HepG2 (cell line): ENCODE results near the gene ODAPH. TPM values are rescaled to one million over a fixed set of nuclear protein-coding genes. Genes with fewer than 3 reads are reported as not detected.

Experiments
- ATAC-seq: fragments of 200-7000 bp; cut with Tn5 transposase; 3 replicates; pipeline ENCODE4 v1.9.1; 2020; ENCODE audit warnings: mild to moderate bottlenecking, moderate library complexity
- BruUV-seq: library from RNA; stranded (reverse); fragments of 400-500 nt; replicated peaks from 2 replicates; lab custom pipeline; 2021; lab: Mats Ljungman, UMichigan
- CTCF ChIA-PET: fragments of 300-600 bp; formaldehyde crosslinking; extraction: SDS; loops from one replicate; lab custom pipeline; 2021; ENCODE audit warnings: low total read pairs, inconsistent platforms, low intra/inter-chr PET ratio; lab: Yijun Ruan, JAX
- POLR2A ChIA-PET: fragments of 350-600 bp; sonication (Branson Sonifier 250); formaldehyde crosslinking; loops from one replicate; lab custom pipeline; 2020; ENCODE audit warnings: antibody characterized with exemption, inconsistent platforms; lab: Yijun Ruan, JAX
- DNase-seq: peaks from one replicate; pipeline ENCODE4 v3.0.0-alpha.2; 2015; ENCODE audit warnings: low spot score
- FAIRE-seq: peaks from 3 replicates; lab custom pipeline; 2011; peaks lifted over from hg19 to GRCh38; lab: Jason Lieb, UNC
- H2AFZ ChIP-seq: one replicate; pipeline ENCODE4 v1.6.1; 2011; ENCODE audit warnings: low read length, inconsistent platforms
- H3K27ac ChIP-seq: fragments of 300-600 bp; 3 replicates; pipeline ENCODE4 v1.8.0; 2011; ENCODE audit warnings: mixed run types, mild to moderate bottlenecking, mixed read lengths, low read length, inconsistent platforms; ENCODE audit not compliant: insufficient read depth; ENCODE audit errors: extremely low read length
- H3K27me3 ChIP-seq, 2 experiments: fragments of 200-600 bp in 1 of 2; 2 replicates in 1 of 2; 3 replicates in 1 of 2; pipeline versions ENCODE4 v1.6.0 to v1.8.0; 2011; ENCODE audit warnings: low read length in 2 of 2, mild to moderate bottlenecking in 2 of 2, moderate library complexity in 2 of 2, inconsistent platforms in 1 of 2; ENCODE audit not compliant: insufficient read depth in 2 of 2, control insufficient read depth in 1 of 2
- H3K36me3 ChIP-seq, 2 experiments: fragments of 200-600 bp in 1 of 2; replicated peaks in 1 of 2; 2 replicates in 1 of 2; 3 replicates in 1 of 2; pipeline versions ENCODE4 v1.5.1 to v1.8.0; 2011; ENCODE audit warnings: low read length in 2 of 2, inconsistent platforms in 1 of 2; ENCODE audit not compliant: insufficient read depth in 2 of 2, control insufficient read depth in 1 of 2
- H3K4me1 ChIP-seq: 2 replicates; pipeline ENCODE4 v1.5.1; 2012; ENCODE audit warnings: low read length, inconsistent platforms; ENCODE audit not compliant: insufficient read depth
- H3K4me2 ChIP-seq: 2 replicates; pipeline ENCODE4 v1.6.0; 2011; ENCODE audit warnings: low read depth, low read length, inconsistent platforms
- H3K4me3 ChIP-seq, 3 experiments: fragments of 200-600 bp in 1 of 3; sonication (generic), shearing (Covaris generic) in 1 of 3; replicated peaks in 1 of 3; 2 replicates each; pipeline ENCODE4 v1.5.1; 2011 to 2016; ENCODE audit warnings: low read length in 3 of 3, inconsistent platforms in 2 of 3, low read depth in 2 of 3, mild to moderate bottlenecking in 2 of 3, control low read depth in 1 of 3, mixed read lengths in 1 of 3; ENCODE audit not compliant: insufficient read depth in 1 of 3
- H3K79me2 ChIP-seq: one replicate; pipeline ENCODE4 v1.6.1; 2011; ENCODE audit warnings: low read length, inconsistent platforms; ENCODE audit not compliant: insufficient read depth
- H3K9ac ChIP-seq: 2 replicates; pipeline ENCODE4 v1.6.0; 2011; ENCODE audit warnings: mild to moderate bottlenecking, low read depth, low read length, inconsistent platforms; ENCODE audit not compliant: insufficient read depth
- H3K9me3 ChIP-seq: 2 replicates; pipeline ENCODE4 v1.5.1; 2012; ENCODE audit warnings: mild to moderate bottlenecking, low read length
- H4K20me1 ChIP-seq: 2 replicates; pipeline ENCODE4 v1.6.0; 2011; ENCODE audit warnings: inconsistent platforms, mild to moderate bottlenecking, low read length, moderate library complexity; ENCODE audit not compliant: insufficient read depth
- ARNT ChIP-seq: fragments of 450-650 bp; IDR thresholded peaks from 2 replicates; pipeline ENCODE4 v1.6.1; 2017
- CSRNP1 ChIP-seq: sonication (generic); formaldehyde crosslinking; IDR thresholded peaks from 2 replicates; pipeline ENCODE4 v1.8.1; 2023; ENCODE audit warnings: mild to moderate bottlenecking, missing genetic modification reagents
- CSRNP2 ChIP-seq: sonication (generic); formaldehyde crosslinking; conservative IDR thresholded peaks from 2 replicates; pipeline ENCODE4 v1.8.0; 2022; ENCODE audit warnings: low read depth, missing genetic modification reagents
- IKZF4 ChIP-seq: sonication (generic); formaldehyde crosslinking; IDR thresholded peaks from 2 replicates; pipeline ENCODE4 v1.5.1; 2020; ENCODE audit warnings: borderline replicate concordance, mild to moderate bottlenecking, low read depth, missing genetic modification reagents; ENCODE audit errors: not compliant biosample characterization
- MAX ChIP-seq: IDR thresholded peaks from 2 replicates; pipeline ENCODE4 v1.6.1; 2012; ENCODE audit warnings: inconsistent platforms
- NAIF1 ChIP-seq: sonication (generic); formaldehyde crosslinking; IDR thresholded peaks from 2 replicates; pipeline ENCODE4 v1.5.0; 2020; ENCODE audit warnings: mild to moderate bottlenecking, missing genetic modification reagents, borderline replicate concordance
- ZNF407 ChIP-seq: sonication (generic); formaldehyde crosslinking; IDR thresholded peaks from one replicate; pipeline ENCODE4 v1.5.1; 2020; ENCODE audit warnings: mild to moderate bottlenecking, missing genetic modification reagents; ENCODE audit errors: not compliant biosample characterization
- ZNF670 ChIP-seq: sonication (generic); formaldehyde crosslinking; IDR thresholded peaks from 2 replicates; pipeline ENCODE4 v1.8.0; 2022; ENCODE audit warnings: mild to moderate bottlenecking, missing genetic modification reagents, borderline replicate concordance
- WGBS: methylation state at CpG from one replicate; pipeline ENCODE4 v1.1.6; 2017; ENCODE audit warnings: low lambda C conversion rate; 5-methylcytosine and 5-hydroxymethylcytosine counted together
- in situ Hi-C: cut with HindIII; loops from 2 replicates; pipeline ENCODE4 v1.10.0; 2017; ENCODE audit warnings: low pct_unique_long_range_greater_than_20kb; ENCODE audit not compliant: extremely low pct_ligation_motif_present
- intact Hi-C: fragments of 100-400 bp; cut with micrococcal nuclease; formaldehyde crosslinking; loops from one replicate; pipeline ENCODE4 v1.10.0; 2022; ENCODE audit not compliant: unreplicated experiment
- polyA plus RNA-seq, 8 experiments: library from polyadenylated mRNA; depleted of rRNA in 3 of 8; stranded (reverse) in 7 of 8; unstranded in 1 of 8; fragments of >200 nt; fragmentation: Illumina TruSeq in 4 of 8; extraction: Trizol in 4 of 8; gene quantifications; 2 replicates each; pipeline versions ENCODE4 v1.2.1 to v1.2.3, GENCODE V29; 2011 to 2016; ENCODE audit warnings: low read depth in 4 of 8, missing spikeins in 1 of 8, mixed read lengths in 1 of 8; ENCODE audit not compliant: insufficient read depth in 1 of 8
- total RNA-seq, 5 experiments: library from RNA; depleted of rRNA; stranded (reverse); fragments of >200 nt; fragmentation: Illumina TruSeq; extraction: Trizol; gene quantifications; 2 replicates each; pipeline ENCODE4 v1.2.3, GENCODE V29; 2016; ENCODE audit warnings: low read depth in 1 of 5

The ODAPH gene
- total and polyA plus RNA-seq, 2 of the 13 experiments (the other 11 are each of a cell fraction or from before 2014, with no cell fraction given), result 0.50 TPM; not detected in 1

- in situ Hi-C loops, result no loop called here
- Histone ChIP-seq H3K4me2 (no peak overlapping the region), H3K36me3 (no peaks in the 10 kb centered on the region), H2AFZ (no peak overlapping the region), H3K27me3 (no peaks in the 10 kb centered on the region), H3K79me2 (no peaks in the 10 kb centered on the region), H3K27ac (no peak overlapping the region), H3K4me1 (no peaks in the 10 kb centered on the region), H3K9ac (no peak overlapping the region), H3K9me3 (no peaks in the 10 kb centered on the region), H4K20me1 (no peaks in the 10 kb centered on the region), H3K4me3 (no peak overlapping the region)
- POLR2A ChIA-PET, result no interaction called here
- no peak for FAIRE-seq
- TF ChIP-seq CSRNP2 (CRISPR knock-in tag), result no peak
- no peak for TF ChIP-seq ZNF407 (CRISPR knock-in tag)
- TF ChIP-seq IKZF4 (CRISPR knock-in tag), result no peak
- no peak for TF ChIP-seq ARNT
- TF ChIP-seq NAIF1 (CRISPR knock-in tag), result no peak
- no peak for TF ChIP-seq MAX
- TF ChIP-seq ZNF670 (CRISPR knock-in tag), result no peak
- no peak for TF ChIP-seq CSRNP1 (CRISPR knock-in tag)
- intact Hi-C loops, result no loop called here
- ATAC-seq, result no peak
- 46% methylated on average over 1 of the region's 1 CpG for WGBS
- CTCF ChIA-PET, result no interaction called here
- no TSS peak for BruUV-seq
- no peak for DNase-seq
These were observed 56.4 kb downstream of the ODAPH start for GRCh38 chr4:75612306-75612705.
